G401.6 (cell line): ENCODE results near the gene TMC2.
"Not testable (repeated sequence)": the region's sequence is repeated elsewhere in the genome, so short reads cannot be mapped to it uniquely, and the experiment has no call there.

Experiments
- FAIRE-seq: peaks from 2 replicates; lab custom pipeline; 2012; peaks lifted over from hg19 to GRCh38; lab: Jason Lieb, UNC

Gene TMC2

GRCh38 chr20:2536560-2536986 is at the start of gene TMC2:
TMC2 (plus strand) TSS chr20:2536573; CDS start chr20:2536622, 49 bp downstream.
- no peak for FAIRE-seq

GRCh38 chr20:2502808-2503384 is 33.5 kb upstream of the TMC2 start:
- not testable (repeated sequence) for FAIRE-seq

- FAIRE-seq = not testable (repeated sequence)
These were observed 31.6 kb upstream of the TMC2 start for GRCh38 chr20:2504803-2505202.

- FAIRE-seq = not testable (repeated sequence)
These were observed 29.9 kb upstream of the TMC2 start for GRCh38 chr20:2506426-2506825.

- FAIRE-seq = no peak
These were observed 28.9 kb upstream of the TMC2 start for GRCh38 chr20:2507464-2507863.

- FAIRE-seq = no peak
These were observed 28.3 kb upstream of the TMC2 start for GRCh38 chr20:2507875-2508630.

- peak; percentile 25 for FAIRE-seq
These were observed 27.5 kb upstream of the TMC2 start, which contains the start of gene ZNF343 for GRCh38 chr20:2508631-2509467. ZNF343 (minus strand) TSS chr20:2508915; CDS start chr20:2493895, 15,020 bp downstream.

GRCh38 chr20:2509468-2509781 is 26.9 kb upstream of the TMC2 start:
- FAIRE-seq = no peak

- no peak for FAIRE-seq
These were observed 26.6 kb upstream of the TMC2 start for GRCh38 chr20:2509794-2510193.

GRCh38 chr20:2515203-2515602 is 21.2 kb upstream of the TMC2 start:
- FAIRE-seq = no peak

GRCh38 chr20:2516399-2516798 is 20.0 kb upstream of the TMC2 start:
- FAIRE-seq = no peak

- FAIRE-seq = no peak
These were observed 18.3 kb upstream of the TMC2 start for GRCh38 chr20:2518096-2518495.

- FAIRE-seq = no peak
These were observed 17.8 kb upstream of the TMC2 start for GRCh38 chr20:2518558-2518957.

- FAIRE-seq = no peak
These were observed 17.1 kb upstream of the TMC2 start for GRCh38 chr20:2519115-2519809.

GRCh38 chr20:2520617-2521016 is 15.8 kb upstream of the TMC2 start:
- no peak for FAIRE-seq

- no peak for FAIRE-seq
These were observed 14.7 kb upstream of the TMC2 start for GRCh38 chr20:2521369-2522305.

- not testable (repeated sequence) for FAIRE-seq
These were observed 13.4 kb upstream of the TMC2 start for GRCh38 chr20:2522826-2523429.

GRCh38 chr20:2523919-2524708 is 12.3 kb upstream of the TMC2 start:
- no peak for FAIRE-seq

- no peak for FAIRE-seq
These were observed 11.5 kb upstream of the TMC2 start for GRCh38 chr20:2524709-2525506.
